Measurements from ENCODE around the gene LYAR.

LYAR gene

GRCh38 chr4:4248029-4248884 is 41.7 kb downstream of the LYAR start, which contains the start of gene TMEM128 (continued):
- TF ChIP-seq SP3 (tag by site-specific recombination; IDR thresholded peaks at IDR 0.05) (peak; percentile 76), ZNF202 (tag by site-specific recombination; IDR thresholded peaks at IDR 0.05; ENCODE audit: borderline replicate concordance) (no peak), ZNF16 (tag by site-specific recombination; IDR thresholded peaks at IDR 0.05; ENCODE audit: low read depth) (no peak), ZNF544 (tag by site-specific recombination; IDR thresholded peaks at IDR 0.05) (no peak), ZNF776 (tag by site-specific recombination; IDR thresholded peaks at IDR 0.05; ENCODE audit: borderline replicate concordance) (no peak), ZNF311 (tag by site-specific recombination; IDR thresholded peaks at IDR 0.05; ENCODE audit: borderline replicate concordance) (no peak), REST (tag by site-specific recombination; IDR thresholded peaks at IDR 0.05) (peak; percentile 55; the same call in 1 of the 2 replicates), ZNF211 (tag by site-specific recombination; IDR thresholded peaks at IDR 0.05; ENCODE audit: low read depth) (no peak), ZNF658 (tag by site-specific recombination; IDR thresholded peaks at IDR 0.05) (no peak), ZFP37 (tag by site-specific recombination; IDR thresholded peaks at IDR 0.05) (no peak), KLF9 (tag by site-specific recombination; IDR thresholded peaks at IDR 0.05; ENCODE audit: low read depth) (peak; percentile 32; the same call in 1 of the 2 replicates), ZNF335 (tag by site-specific recombination; conservative IDR thresholded peaks at IDR 0.05) (peak; percentile 59), ZNF292 (tag by site-specific recombination; IDR thresholded peaks at IDR 0.05; ENCODE audit: borderline replicate concordance, low read depth) (no peak), KLF17 (tag by site-specific recombination; IDR thresholded peaks at IDR 0.05) (peak; percentile 63; the same call in 1 of the 2 replicates), ZNF354C (tag by site-specific recombination; IDR thresholded peaks at IDR 0.05; ENCODE audit: borderline replicate concordance, low read depth) (no peak), ZBTB7A (tag by site-specific recombination; IDR thresholded peaks at IDR 0.05; ENCODE audit: low read depth) (no peak), ZNF391 (tag by site-specific recombination; IDR thresholded peaks at IDR 0.05; ENCODE audit: borderline replicate concordance, low read depth) (no peak), TCF7L2 (IDR thresholded peaks at IDR 0.05; ENCODE audit: borderline replicate concordance, low read depth, low read length) (no peak), ZNF24 (tag by site-specific recombination; IDR thresholded peaks at IDR 0.05) (0 out of 2 replicates have a peak, but pooled peaks have one; percentile 32), ZNF449 (tag by site-specific recombination; IDR thresholded peaks at IDR 0.05) (no peak), WT1 (tag by site-specific recombination; IDR thresholded peaks at IDR 0.05) (no peak), ZBTB17 (tag by site-specific recombination; IDR thresholded peaks at IDR 0.05) (peak; percentile 86), ZNF175 (tag by site-specific recombination; IDR thresholded peaks at IDR 0.05) (no peak), YY1 (tag by site-specific recombination; IDR thresholded peaks at IDR 0.05) (peak; percentile 83), ZNF10 (tag by site-specific recombination; IDR thresholded peaks at IDR 0.05) (no peak), ZNF561 (tag by site-specific recombination; IDR thresholded peaks at IDR 0.05; ENCODE audit: borderline replicate concordance) (peak; percentile 77), INSM2 (tag by site-specific recombination; IDR thresholded peaks at IDR 0.05) (0 out of 2 replicates have a peak, but pooled peaks have one; percentile 52), ZNF548 (tag by site-specific recombination; IDR thresholded peaks at IDR 0.05) (no peak)
- TF ChIP-seq, protein P1, sequence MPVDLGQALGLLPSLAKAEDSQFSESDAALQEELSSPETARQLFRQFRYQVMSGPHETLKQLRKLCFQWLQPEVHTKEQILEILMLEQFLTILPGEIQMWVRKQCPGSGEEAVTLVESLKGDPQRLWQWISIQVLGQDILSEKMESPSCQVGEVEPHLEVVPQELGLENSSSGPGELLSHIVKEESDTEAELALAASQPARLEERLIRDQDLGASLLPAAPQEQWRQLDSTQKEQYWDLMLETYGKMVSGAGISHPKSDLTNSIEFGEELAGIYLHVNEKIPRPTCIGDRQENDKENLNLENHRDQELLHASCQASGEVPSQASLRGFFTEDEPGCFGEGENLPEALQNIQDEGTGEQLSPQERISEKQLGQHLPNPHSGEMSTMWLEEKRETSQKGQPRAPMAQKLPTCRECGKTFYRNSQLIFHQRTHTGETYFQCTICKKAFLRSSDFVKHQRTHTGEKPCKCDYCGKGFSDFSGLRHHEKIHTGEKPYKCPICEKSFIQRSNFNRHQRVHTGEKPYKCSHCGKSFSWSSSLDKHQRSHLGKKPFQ (tag by site-specific recombination; IDR thresholded peaks at IDR 0.05): no peak

Data from HEK293 (cell line).